ENCODE results near the gene WFIKKN1. TPM values are rescaled to one million over a fixed set of nuclear protein-coding genes. Genes with fewer than 3 reads are reported as not detected.
A peak's percentile ranks its signal among the peaks of the same experiment; 100 is the strongest.

WFIKKN1 gene
- total RNA-seq, 2 experiments from 2014 or later, result 0.47 to 1.2 TPM

- Histone ChIP-seq H3K9me3 (ENCODE audit: low read length) (no peaks in the 10 kb centered on the region), H3K27ac (ENCODE audit: low read depth, low read length, poor library complexity, severe bottlenecking) (no peak overlapping the region), H3K4me2 (ENCODE audit: low read length) (no peak overlapping the region), H2AFZ (ENCODE audit: low read length) (no peak overlapping the region), H3K36me3 (ENCODE audit: insufficient read depth, low read length) (peaks cover 28% of the 10 kb centered on the region; the same call in 1 of the 2 replicates), H3K4me3 (ENCODE audit: low read depth, low read length, poor library complexity, severe bottlenecking) (no peak overlapping the region), H3K4me1 (ENCODE audit: insufficient read depth, low read length, poor library complexity, severe bottlenecking) (peaks cover 9% of the 10 kb centered on the region), H3K9me2 (ENCODE audit: insufficient read depth, low read length) (no peaks in the 10 kb centered on the region), H3K79me2 (ENCODE audit: insufficient read depth, low read depth, low read length) (no peaks in the 10 kb centered on the region), H4K20me1 (ENCODE audit: insufficient read depth, low read length) (no peaks in the 10 kb centered on the region)
- ChIA-PET POLR2A (no interaction called here), CTCF (ENCODE audit: unreplicated experiment) (no interaction called here)
- no peak for TF ChIP-seq CTCF (conservative IDR thresholded peaks at IDR 0.05; ENCODE audit: low read length)
- TF ChIP-seq EZH2phosphoT487 (IDR thresholded peaks at IDR 0.05; ENCODE audit: borderline replicate concordance, low read depth, low read length), result no peak
- no peak for DNase-seq (ENCODE audit: low spot score)
- intact Hi-C loops (cut with micrococcal nuclease; ENCODE audit: unreplicated experiment), result no loop called here
- BruUV-seq (replicated peaks), result no TSS peak
These were observed 31.8 kb downstream of the WFIKKN1 start for GRCh38 chr16:662597-662996.

- no TSS peak for BruUV-seq (replicated peaks)
- Histone ChIP-seq H3K27ac (ENCODE audit: low read depth, low read length, poor library complexity, severe bottlenecking) (no peak overlapping the region), H3K4me1 (ENCODE audit: insufficient read depth, low read length, poor library complexity, severe bottlenecking) (peaks cover 14% of the 10 kb centered on the region), H3K36me3 (ENCODE audit: insufficient read depth, low read length) (peaks cover 30% of the 10 kb centered on the region), H3K4me2 (ENCODE audit: low read length) (no peak overlapping the region), H3K79me2 (ENCODE audit: insufficient read depth, low read depth, low read length) (peaks cover 12% of the 10 kb centered on the region; the same call in 1 of the 2 replicates), H3K4me3 (ENCODE audit: low read depth, low read length, poor library complexity, severe bottlenecking) (no peak overlapping the region), H4K20me1 (ENCODE audit: insufficient read depth, low read length) (no peaks in the 10 kb centered on the region), H3K9me3 (ENCODE audit: low read length) (no peaks in the 10 kb centered on the region), H2AFZ (ENCODE audit: low read length) (no peak overlapping the region), H3K9me2 (ENCODE audit: insufficient read depth, low read length) (no peaks in the 10 kb centered on the region)
- ChIA-PET CTCF (ENCODE audit: unreplicated experiment) (no interaction called here), POLR2A (no interaction called here)
- no peak for DNase-seq (ENCODE audit: low spot score)
- no peak for TF ChIP-seq EZH2phosphoT487 (IDR thresholded peaks at IDR 0.05; ENCODE audit: borderline replicate concordance, low read depth, low read length)
- TF ChIP-seq CTCF (conservative IDR thresholded peaks at IDR 0.05; ENCODE audit: low read length), result no peak
- intact Hi-C loops (cut with micrococcal nuclease; ENCODE audit: unreplicated experiment), result no loop called here
These were observed 35.8 kb downstream of the WFIKKN1 start for GRCh38 chr16:666572-666971.

- POLR2A ChIA-PET, result no interaction called here
- Histone ChIP-seq H3K4me1 (ENCODE audit: insufficient read depth, low read length, poor library complexity, severe bottlenecking) (peaks cover 14% of the 10 kb centered on the region), H3K36me3 (ENCODE audit: insufficient read depth, low read length) (peaks cover 33% of the 10 kb centered on the region), H3K4me3 (ENCODE audit: low read depth, low read length, poor library complexity, severe bottlenecking) (peak overlapping the region; percentile 99), H3K79me2 (ENCODE audit: insufficient read depth, low read depth, low read length) (peaks cover 12% of the 10 kb centered on the region; the same call in 1 of the 2 replicates), H3K4me2 (ENCODE audit: low read length) (peak overlapping the region; percentile 66), H4K20me1 (ENCODE audit: insufficient read depth, low read length) (no peaks in the 10 kb centered on the region), H2AFZ (ENCODE audit: low read length) (peak overlapping the region; percentile 55; the same call in 1 of the 2 replicates), H3K9me3 (ENCODE audit: low read length) (no peaks in the 10 kb centered on the region), H3K9me2 (ENCODE audit: insufficient read depth, low read length) (no peaks in the 10 kb centered on the region), H3K27ac (ENCODE audit: low read depth, low read length, poor library complexity, severe bottlenecking) (no peak overlapping the region)
- no TSS peak for BruUV-seq (replicated peaks)
- no peak for TF ChIP-seq CTCF (conservative IDR thresholded peaks at IDR 0.05; ENCODE audit: low read length)
- CTCF ChIA-PET (ENCODE audit: unreplicated experiment), result no interaction called here
- intact Hi-C loops (cut with micrococcal nuclease; ENCODE audit: unreplicated experiment), result loop anchor here (1.0 kb wide), 1 partner anchor 31 kb away; the partner anchor contains the start of gene METTL26
- no peak for DNase-seq (ENCODE audit: low spot score)
These were observed 36.5 kb downstream of the WFIKKN1 start for GRCh38 chr16:667113-667779.
